IMR-90 (cell line): Measurements from ENCODE around the gene HS6ST3. TPM values are rescaled to one million over a fixed set of nuclear protein-coding genes. Genes with fewer than 3 reads are reported as not detected.

Source experiments
- ATAC-seq: fragments of 200-7000 bp; cut with Tn5 transposase; 2 replicates; pipeline ENCODE4 v1.9.1; 2020; ENCODE audit warnings: low read depth, mild to moderate bottlenecking, moderate library complexity
- BruUV-seq: library from RNA; stranded (reverse); fragments of 400-500 nt; replicated peaks from 2 replicates; lab custom pipeline; 2021; lab: Mats Ljungman, UMichigan
- CTCF ChIA-PET: fragments of 300-600 bp; formaldehyde crosslinking; extraction: SDS; loops from one replicate; lab custom pipeline; 2021; ENCODE audit warnings: antibody characterized with exemption; lab: Yijun Ruan, JAX
- POLR2A ChIA-PET: fragments of 300-600 bp; sonication (Branson Sonifier 250); formaldehyde crosslinking; loops from one replicate; lab custom pipeline; 2022; ENCODE audit warnings: antibody characterized with exemption; ENCODE audit not compliant: unreplicated experiment; lab: Charles Lee
- DNase-seq: peaks from one replicate; pipeline ENCODE4 v3.0.0; 2013
- H2AFZ ChIP-seq: replicated peaks from 2 replicates; pipeline ENCODE3; 2013; ENCODE audit warnings: low read length, mild to moderate bottlenecking; ENCODE audit not compliant: poor library complexity
- H2AK5ac ChIP-seq: 2 replicates; pipeline ENCODE4 v1.6.1; 2013; ENCODE audit warnings: low read depth, low read length, inconsistent platforms
- H2AK9ac ChIP-seq: replicated peaks from 2 replicates; pipeline ENCODE3; 2013; ENCODE audit warnings: mild to moderate bottlenecking, low read depth, low read length, moderate library complexity; ENCODE audit not compliant: poor library complexity
- H2BK120ac ChIP-seq: 2 replicates; pipeline ENCODE4 v1.6.1; 2013; ENCODE audit warnings: low read depth, low read length, inconsistent platforms
- H2BK15ac ChIP-seq: 3 replicates; pipeline ENCODE4 v1.6.1; 2013; ENCODE audit warnings: low read depth, low read length, inconsistent platforms
- H2BK20ac ChIP-seq: 2 replicates; pipeline ENCODE4 v1.6.1; 2013; ENCODE audit warnings: low read depth, mild to moderate bottlenecking, inconsistent platforms, low read length, moderate library complexity
- H2BK5ac ChIP-seq: 2 replicates; pipeline ENCODE4 v1.6.1; 2013; ENCODE audit warnings: mild to moderate bottlenecking, low read depth, low read length, inconsistent platforms; ENCODE audit not compliant: poor library complexity, severe bottlenecking
- H3K14ac ChIP-seq: replicated peaks from 2 replicates; pipeline ENCODE4 v1.6.1; 2013; ENCODE audit warnings: low read depth, low read length, inconsistent platforms
- H3K18ac ChIP-seq: 2 replicates; pipeline ENCODE4 v1.6.1; 2013; ENCODE audit warnings: low read depth, low read length, control low read depth
- H3K23ac ChIP-seq: 2 replicates; pipeline ENCODE4 v1.6.1; 2013; ENCODE audit warnings: low read depth, low read length, inconsistent platforms
- H3K27ac ChIP-seq: 2 replicates; pipeline ENCODE4 v1.5.1; 2013; ENCODE audit warnings: mild to moderate bottlenecking, control low read depth, low read length; ENCODE audit not compliant: insufficient read depth
- H3K27me3 ChIP-seq: 2 replicates; pipeline ENCODE4 v1.6.1; 2013; ENCODE audit warnings: low read length; ENCODE audit not compliant: control insufficient read depth, insufficient read depth
- H3K36me3 ChIP-seq: 2 replicates; pipeline ENCODE4 v1.6.1; 2013; ENCODE audit warnings: low read length, mixed read lengths; ENCODE audit not compliant: control insufficient read depth, insufficient read depth
- H3K4ac ChIP-seq: 2 replicates; pipeline ENCODE4 v1.6.1; 2013; ENCODE audit warnings: low read depth, low read length, inconsistent platforms
- H3K4me1 ChIP-seq: 2 replicates; pipeline ENCODE4 v1.6.1; 2013; ENCODE audit warnings: low read length, mixed read lengths; ENCODE audit not compliant: control insufficient read depth, insufficient read depth
- H3K4me2 ChIP-seq: 2 replicates; pipeline ENCODE4 v1.6.1; 2013; ENCODE audit warnings: low read depth, mild to moderate bottlenecking, control low read depth, low read length, moderate library complexity
- H3K4me3 ChIP-seq: 2 replicates; pipeline ENCODE4 v1.5.1; 2013; ENCODE audit warnings: low read depth, mild to moderate bottlenecking, control low read depth, low read length, moderate library complexity; ENCODE audit not compliant: insufficient read depth
- H3K56ac ChIP-seq: 2 replicates; pipeline ENCODE4 v1.6.1; 2013; ENCODE audit warnings: low read length, inconsistent platforms; ENCODE audit not compliant: insufficient read depth; ENCODE audit errors: extremely low read depth
- H3K79me1 ChIP-seq, 2 experiments: 2 replicates each; pipeline ENCODE4 v1.6.1; 2013; ENCODE audit warnings: low read length in 2 of 2, inconsistent platforms in 1 of 2, low read depth in 1 of 2
- H3K9ac ChIP-seq: 2 replicates; pipeline ENCODE4 v1.6.1; 2013; ENCODE audit warnings: low read depth, low read length, control low read depth
- H3K9me1 ChIP-seq: 2 replicates; pipeline ENCODE4 v1.6.1; 2013; ENCODE audit warnings: low read length, inconsistent platforms; ENCODE audit not compliant: insufficient read depth
- H3K9me3 ChIP-seq: 2 replicates; pipeline ENCODE4 v1.6.1; 2013; ENCODE audit warnings: low read length; ENCODE audit not compliant: control insufficient read depth, insufficient read depth
- H4K20me1 ChIP-seq: 2 replicates; pipeline ENCODE4 v1.6.1; 2013; ENCODE audit warnings: low read length, inconsistent platforms; ENCODE audit not compliant: insufficient read depth
- H4K5ac ChIP-seq: 2 replicates; pipeline ENCODE4 v1.6.1; 2013; ENCODE audit warnings: mild to moderate bottlenecking, low read depth, low read length, control low read depth
- H4K8ac ChIP-seq, 2 experiments: 2 replicates each; pipeline ENCODE4 v1.6.1; 2013; ENCODE audit warnings: low read depth in 2 of 2, low read length in 2 of 2, control low read depth in 1 of 2, inconsistent platforms in 1 of 2
- H4K91ac ChIP-seq: 2 replicates; pipeline ENCODE4 v1.6.1; 2013; ENCODE audit warnings: low read depth, low read length, inconsistent platforms; ENCODE audit not compliant: insufficient read depth
- BHLHE40 ChIP-seq: fragments of 150-350 bp; IDR thresholded peaks from 2 replicates; pipeline ENCODE4 v1.6.1; 2016; ENCODE audit warnings: mild to moderate bottlenecking, low read depth, low read length
- CEBPB ChIP-seq: IDR thresholded peaks from 2 replicates; pipeline ENCODE4 v1.6.1; 2012; ENCODE audit warnings: low read depth, low read length, improper control_type of control experiment
- CHD1 ChIP-seq: IDR thresholded peaks from 2 replicates; pipeline ENCODE4 v1.6.1; 2012; ENCODE audit warnings: low read depth, low read length, improper control_type of control experiment
- FOS ChIP-seq: fragments of 150-350 bp; IDR thresholded peaks from 2 replicates; pipeline ENCODE4 v1.6.1; 2016; ENCODE audit warnings: low read depth, low read length
- MAFK ChIP-seq: IDR thresholded peaks from 2 replicates; pipeline ENCODE4 v1.6.1; 2012; ENCODE audit warnings: low read depth, low read length, improper control_type of control experiment
- MAZ ChIP-seq: IDR thresholded peaks from 2 replicates; pipeline ENCODE4 v1.6.1; 2012; ENCODE audit warnings: low read depth, mild to moderate bottlenecking, low read length, improper control_type of control experiment, moderate library complexity, borderline replicate concordance
- MXI1 ChIP-seq: IDR thresholded peaks from 2 replicates; pipeline ENCODE4 v1.6.1; 2012; ENCODE audit warnings: low read depth, mild to moderate bottlenecking, low read length, moderate library complexity, borderline replicate concordance
- NFE2L2 ChIP-seq: fragments of 150-350 bp; IDR thresholded peaks from 2 replicates; pipeline ENCODE4 v1.6.1; 2016; ENCODE audit warnings: low read depth, mild to moderate bottlenecking, low read length
- POLR2A ChIP-seq: IDR thresholded peaks from 2 replicates; pipeline ENCODE4 v1.6.1; 2012; ENCODE audit warnings: mild to moderate bottlenecking, low read depth, low read length
- RAD21 ChIP-seq: IDR thresholded peaks from 2 replicates; pipeline ENCODE4 v1.6.1; 2012; ENCODE audit warnings: low read length, improper control_type of control experiment
- RCOR1 ChIP-seq: IDR thresholded peaks from 2 replicates; pipeline ENCODE4 v1.6.1; 2012; ENCODE audit warnings: mild to moderate bottlenecking, low read length, improper control_type of control experiment; ENCODE audit not compliant: insufficient replicate concordance
- RFX5 ChIP-seq: IDR thresholded peaks from 2 replicates; pipeline ENCODE4 v1.8.0; 2012; ENCODE audit warnings: low read depth, mild to moderate bottlenecking, low read length, moderate library complexity
- SMC3 ChIP-seq: fragments of 150-350 bp; IDR thresholded peaks from 2 replicates; pipeline ENCODE4 v1.6.1; 2016; ENCODE audit warnings: low read depth, mild to moderate bottlenecking, antibody characterized with exemption, low read length, moderate library complexity
- WGBS, 2 experiments: methylation state at CpG; one replicate each; pipeline versions ENCODE4 v1.1.5 to v1.1.7; 2013; ENCODE audit warnings: missing lambda C conversion rate in 2 of 2; ENCODE audit not compliant: insufficient read length in 1 of 2; ENCODE audit errors: extremely low coverage in 2 of 2; 5-methylcytosine and 5-hydroxymethylcytosine counted together
- dilution Hi-C: fragments of 300-500 bp; cut with HindIII; formaldehyde crosslinking; loops from one replicate; pipeline ENCODE4 v1.14.3; 2018; ENCODE audit warnings: low sequenced_read_pairs; ENCODE audit not compliant: unreplicated experiment
- in situ Hi-C: fragments of 300-500 bp; cut with MboI; formaldehyde crosslinking; loops from 3 replicates; pipeline ENCODE4 v1.14.3; 2019; ENCODE audit warnings: low sequenced_read_pairs, inconsistent platforms, mixed read lengths
- intact Hi-C: fragments of 100-400 bp; cut with micrococcal nuclease; formaldehyde crosslinking; loops from 2 replicates; pipeline ENCODE4 v1.10.0; 2022
- polyA plus RNA-seq, 3 experiments: library from polyadenylated mRNA; depleted of rRNA; stranded (reverse); fragments of >200 nt; gene quantifications; 2 replicates each; pipeline ENCODE4 v1.2.3, GENCODE V29; 2012; ENCODE audit warnings: low replicate concordance in 1 of 3
- total RNA-seq: library from RNA; depleted of rRNA; stranded (reverse); fragments of >200 nt; gene quantifications from 2 replicates; pipeline ENCODE4 v1.2.3, GENCODE V29; 2012
- TF ChIP-seq, protein P1 (sequence below): conservative IDR thresholded peaks from 2 replicates; pipeline ENCODE4 v1.5.1; 2012; ENCODE audit warnings: mild to moderate bottlenecking, low read depth, low read length, improper control_type of control experiment
- TF ChIP-seq, protein P2 (sequence below): fragments of 150-350 bp; IDR thresholded peaks from 2 replicates; pipeline ENCODE4 v1.6.1; 2017; ENCODE audit warnings: mild to moderate bottlenecking, antibody characterized with exemption, low read length, low read depth
- TF ChIP-seq, protein P3 (sequence below): fragments of 150-350 bp; IDR thresholded peaks from 2 replicates; pipeline ENCODE4 v1.6.1; 2016; ENCODE audit warnings: low read depth, mild to moderate bottlenecking, low read length, moderate library complexity, borderline replicate concordance

HS6ST3 gene
- total and polyA plus RNA-seq, 2 of the 4 experiments (the other 2 are of a cell fraction) = not detected

DNA sequence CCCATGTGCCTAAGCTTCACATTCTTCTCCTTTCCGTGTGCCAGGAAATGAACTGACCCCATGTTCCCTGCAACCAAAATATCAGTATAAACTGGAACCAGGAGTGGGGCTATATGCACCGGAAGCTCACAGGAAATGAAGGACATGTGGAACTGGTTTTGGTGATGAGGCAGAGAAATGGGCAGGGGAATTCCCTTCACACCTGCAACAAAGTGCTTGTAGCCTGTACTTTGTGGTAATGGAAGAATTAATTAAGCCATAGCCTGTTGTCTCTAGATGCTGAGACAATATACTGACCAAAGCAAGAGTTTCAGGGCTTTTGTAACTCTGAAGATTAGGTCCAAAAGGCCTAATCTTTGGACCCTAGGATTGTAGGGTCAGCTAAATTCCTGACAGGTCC, 21.2 kb upstream of the HS6ST3 start:
- Histone ChIP-seq H3K9me1 (no peaks in the 10 kb centered on the region), H3K79me1 (no peaks in the 10 kb centered on the region), H3K4me1 (no peaks in the 10 kb centered on the region), H3K23ac (no peak overlapping the region), H3K4me3 (no peak overlapping the region), H4K91ac (no peak overlapping the region), H2BK120ac (no peak overlapping the region), H3K4ac (no peak overlapping the region), H4K8ac (no peak overlapping the region), H2AK9ac (no peak overlapping the region), H3K9me3 (no peaks in the 10 kb centered on the region), H3K56ac (no peak overlapping the region), H3K27me3 (peaks cover 7% of the 10 kb centered on the region), H3K18ac (no peak overlapping the region), H4K20me1 (no peaks in the 10 kb centered on the region), H2BK15ac (no peak overlapping the region), H2BK5ac (no peak overlapping the region), H3K27ac (no peak overlapping the region), H2AK5ac (no peak overlapping the region), H3K14ac (no peak overlapping the region), H3K4me2 (no peak overlapping the region), H3K36me3 (no peaks in the 10 kb centered on the region), H3K9ac (no peak overlapping the region), H2AFZ (no peak overlapping the region), H2BK20ac (no peak overlapping the region), H4K5ac (no peak overlapping the region)
- in situ Hi-C loops (no loop called here), intact Hi-C loops (no loop called here), dilution Hi-C loops (no loop called here)
- no peak for ATAC-seq
- TF ChIP-seq BHLHE40 = no peak
- no peak for TF ChIP-seq POLR2A
- TF ChIP-seq RCOR1 = no peak
- TF ChIP-seq RFX5 = no peak
- no peak for TF ChIP-seq MAZ
- TF ChIP-seq CEBPB = no peak
- no peak for TF ChIP-seq MXI1
- TF ChIP-seq RAD21 = no peak
- no peak for TF ChIP-seq SMC3
- TF ChIP-seq, protein P1, sequence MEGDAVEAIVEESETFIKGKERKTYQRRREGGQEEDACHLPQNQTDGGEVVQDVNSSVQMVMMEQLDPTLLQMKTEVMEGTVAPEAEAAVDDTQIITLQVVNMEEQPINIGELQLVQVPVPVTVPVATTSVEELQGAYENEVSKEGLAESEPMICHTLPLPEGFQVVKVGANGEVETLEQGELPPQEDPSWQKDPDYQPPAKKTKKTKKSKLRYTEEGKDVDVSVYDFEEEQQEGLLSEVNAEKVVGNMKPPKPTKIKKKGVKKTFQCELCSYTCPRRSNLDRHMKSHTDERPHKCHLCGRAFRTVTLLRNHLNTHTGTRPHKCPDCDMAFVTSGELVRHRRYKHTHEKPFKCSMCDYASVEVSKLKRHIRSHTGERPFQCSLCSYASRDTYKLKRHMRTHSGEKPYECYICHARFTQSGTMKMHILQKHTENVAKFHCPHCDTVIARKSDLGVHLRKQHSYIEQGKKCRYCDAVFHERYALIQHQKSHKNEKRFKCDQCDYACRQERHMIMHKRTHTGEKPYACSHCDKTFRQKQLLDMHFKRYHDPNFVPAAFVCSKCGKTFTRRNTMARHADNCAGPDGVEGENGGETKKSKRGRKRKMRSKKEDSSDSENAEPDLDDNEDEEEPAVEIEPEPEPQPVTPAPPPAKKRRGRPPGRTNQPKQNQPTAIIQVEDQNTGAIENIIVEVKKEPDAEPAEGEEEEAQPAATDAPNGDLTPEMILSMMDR = no peak
- TF ChIP-seq, protein P2, sequence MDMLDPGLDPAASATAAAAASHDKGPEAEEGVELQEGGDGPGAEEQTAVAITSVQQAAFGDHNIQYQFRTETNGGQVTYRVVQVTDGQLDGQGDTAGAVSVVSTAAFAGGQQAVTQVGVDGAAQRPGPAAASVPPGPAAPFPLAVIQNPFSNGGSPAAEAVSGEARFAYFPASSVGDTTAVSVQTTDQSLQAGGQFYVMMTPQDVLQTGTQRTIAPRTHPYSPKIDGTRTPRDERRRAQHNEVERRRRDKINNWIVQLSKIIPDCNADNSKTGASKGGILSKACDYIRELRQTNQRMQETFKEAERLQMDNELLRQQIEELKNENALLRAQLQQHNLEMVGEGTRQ = no peak
- TF ChIP-seq CHD1 = no peak
- TF ChIP-seq, protein P3, sequence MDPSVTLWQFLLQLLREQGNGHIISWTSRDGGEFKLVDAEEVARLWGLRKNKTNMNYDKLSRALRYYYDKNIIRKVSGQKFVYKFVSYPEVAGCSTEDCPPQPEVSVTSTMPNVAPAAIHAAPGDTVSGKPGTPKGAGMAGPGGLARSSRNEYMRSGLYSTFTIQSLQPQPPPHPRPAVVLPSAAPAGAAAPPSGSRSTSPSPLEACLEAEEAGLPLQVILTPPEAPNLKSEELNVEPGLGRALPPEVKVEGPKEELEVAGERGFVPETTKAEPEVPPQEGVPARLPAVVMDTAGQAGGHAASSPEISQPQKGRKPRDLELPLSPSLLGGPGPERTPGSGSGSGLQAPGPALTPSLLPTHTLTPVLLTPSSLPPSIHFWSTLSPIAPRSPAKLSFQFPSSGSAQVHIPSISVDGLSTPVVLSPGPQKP = no peak
- no peak for TF ChIP-seq MAFK
- TF ChIP-seq NFE2L2 = no peak
- no peak for TF ChIP-seq FOS
- BruUV-seq = no TSS peak
- no peak for DNase-seq
- CTCF ChIA-PET = no interaction called here
- no CpG with 5 or more reads among the region's 2 CpGs for WGBS, 2 experiments
- POLR2A ChIA-PET = no interaction called here
